ENCODE measurements around the gene SLC2A4RG. TPM values are rescaled to one million over a fixed set of nuclear protein-coding genes. Genes with fewer than 3 reads are reported as not detected.
"Not testable (repeated sequence)": the region's sequence is repeated elsewhere in the genome, so short reads cannot be mapped to it uniquely, and the experiment has no call there.

The SLC2A4RG gene
- total RNA-seq, 8 experiments from 2014 or later: 19.8 to 57.5 (median 36.4) TPM

- H3K27ac ChIP-seq: no peak overlapping the region
Observed at GRCh38 chr20:63774306-63774705, 34.7 kb downstream of the SLC2A4RG start.

DNA sequence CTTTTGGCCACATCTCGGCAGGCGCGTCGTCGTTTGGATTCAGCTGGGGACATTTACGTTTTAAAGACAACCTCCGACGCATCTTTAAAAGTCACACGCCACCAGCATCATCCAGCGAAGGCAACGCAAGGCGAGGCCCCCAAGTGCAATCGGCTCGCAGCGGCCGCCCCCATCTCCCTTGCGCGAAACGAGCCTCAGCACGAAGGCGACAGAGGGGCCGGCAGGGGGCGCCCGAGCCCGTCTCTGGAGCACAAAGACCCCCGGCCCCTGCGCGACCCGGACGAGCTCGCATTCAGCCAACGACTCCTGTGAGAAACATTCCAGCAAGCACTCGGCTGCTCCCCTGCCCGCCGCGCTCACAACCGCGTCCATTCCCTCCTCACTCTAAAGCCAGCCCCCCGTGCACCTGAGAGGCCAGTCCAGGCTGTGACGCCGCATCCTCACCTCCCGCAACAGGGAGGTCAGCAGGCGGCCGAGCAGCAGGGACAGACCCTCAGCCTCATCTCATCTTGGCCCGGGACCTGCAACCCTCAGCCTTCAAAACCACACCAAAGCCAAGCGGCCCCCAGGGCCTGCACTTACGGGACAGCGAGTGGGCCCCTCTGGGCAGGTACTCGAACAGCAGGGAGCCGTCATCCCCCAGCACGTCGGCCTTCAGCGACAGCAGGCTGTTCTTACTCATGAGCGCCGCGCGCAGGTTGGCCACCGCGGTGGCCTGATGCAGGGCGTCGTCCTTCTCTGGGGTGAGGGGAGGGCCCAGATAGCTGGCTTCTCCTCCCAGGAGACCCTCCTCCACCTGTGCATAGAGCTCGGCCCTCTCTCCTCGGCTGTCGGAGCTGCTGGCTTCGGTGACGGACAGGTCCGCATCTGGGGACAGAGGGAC is 35.8 kb downstream of the SLC2A4RG start:
- Histone ChIP-seq H3K4me1 (replicated peaks in 1 of 2) (peaks cover 23 to 31% of the 10 kb centered on the region in 2 donors), H3K27ac (peak overlapping the region; percentile 16 to 29), H3K4me3 (peak overlapping the region in 1 of 5 donors; percentile 13)
- in situ Hi-C loops (cut with MboI; ENCODE audit: low pct_unique_long_range_greater_than_20kb in 2 of 9, low sequenced_read_pairs in 9 of 9, unreplicated experiment in 9 of 9): no loop called here
- ATAC-seq (replicated peaks in 6 of 8): peak in 7 of 8 experiments; percentile 29 to 88 (median 73)
- WGBS, 10 experiments: 0 to 69% (median 24%) methylated on average over 1 to 16 of the region's 67 CpGs; no CpG with 5 or more reads in 6 of the 10 experiments

More at GRCh38 chr20:63774306-63774705, 34.7 kb downstream of the SLC2A4RG start:
- 80 to 100% (median 90%) methylated on average over 1 to 5 of the region's 15 CpGs; no CpG with 5 or more reads in 4 of the 10 experiments for WGBS, 10 experiments
- in situ Hi-C loops (cut with MboI; ENCODE audit: low pct_unique_long_range_greater_than_20kb in 2 of 9, low sequenced_read_pairs in 9 of 9, unreplicated experiment in 9 of 9): loop anchor here in 1 of 9 experiments (25.0 kb wide), 1 partner anchor 88 kb away; the partner anchor contains the start of genes ABHD16B and TPD52L2
- Histone ChIP-seq H3K4me3 (no peak overlapping the region), H3K4me1 (replicated peaks in 1 of 2) (peaks cover 26 to 39% of the 10 kb centered on the region in 2 donors)
- ATAC-seq (replicated peaks in 6 of 8): no peak

- H3K4me3 ChIP-seq; in situ Hi-C loops (cut with MboI; ENCODE audit: low pct_unique_long_range_greater_than_20kb in 2 of 9, low sequenced_read_pairs in 9 of 9, unreplicated experiment in 9 of 9); H3K27ac ChIP-seq; ATAC-seq (replicated peaks in 6 of 8): not testable (repeated sequence)
- H3K4me1 ChIP-seq (replicated peaks in 1 of 2): peaks cover 21 to 28% of the 10 kb centered on the region in 2 donors
- WGBS, 10 experiments: 80 to 100% (median 100%) methylated on average over 1 to 4 of the region's 23 CpGs; no CpG with 5 or more reads in 4 of the 10 experiments
Observed at GRCh38 chr20:63776875-63777274, 37.3 kb downstream of the SLC2A4RG start.

DNA sequence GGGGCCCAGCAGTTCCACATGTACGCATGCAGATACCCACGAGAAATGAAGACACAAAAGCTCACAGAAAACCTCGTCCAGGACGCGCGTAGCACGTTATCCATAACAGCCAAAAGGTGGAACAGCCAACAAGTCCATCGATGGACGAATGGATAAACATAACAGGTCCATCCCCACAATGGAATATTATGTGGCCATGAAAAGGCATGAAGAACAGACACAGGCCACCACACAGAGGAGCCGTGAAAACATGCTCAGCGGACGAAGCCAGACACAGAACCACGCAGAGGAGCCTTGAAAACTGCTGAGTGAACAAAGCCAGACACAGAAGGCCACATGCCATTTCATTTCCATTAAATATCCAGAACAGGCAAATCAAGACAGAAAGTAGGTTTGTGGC is 38.0 kb downstream of the SLC2A4RG start:
- Histone ChIP-seq H3K27ac (no peak overlapping the region), H3K4me1 (replicated peaks in 1 of 2) (peaks cover 16 to 21% of the 10 kb centered on the region in 2 donors), H3K4me3 (no peak overlapping the region)
- no peak for ATAC-seq (replicated peaks in 6 of 8)
- in situ Hi-C loops (cut with MboI; ENCODE audit: low pct_unique_long_range_greater_than_20kb in 2 of 9, low sequenced_read_pairs in 9 of 9, unreplicated experiment in 9 of 9): no loop called here
- 76 to 100% (median 96%) methylated on average over 1 to 11 of the region's 13 CpGs; no CpG with 5 or more reads in 1 of the 10 experiments for WGBS, 10 experiments

DNA sequence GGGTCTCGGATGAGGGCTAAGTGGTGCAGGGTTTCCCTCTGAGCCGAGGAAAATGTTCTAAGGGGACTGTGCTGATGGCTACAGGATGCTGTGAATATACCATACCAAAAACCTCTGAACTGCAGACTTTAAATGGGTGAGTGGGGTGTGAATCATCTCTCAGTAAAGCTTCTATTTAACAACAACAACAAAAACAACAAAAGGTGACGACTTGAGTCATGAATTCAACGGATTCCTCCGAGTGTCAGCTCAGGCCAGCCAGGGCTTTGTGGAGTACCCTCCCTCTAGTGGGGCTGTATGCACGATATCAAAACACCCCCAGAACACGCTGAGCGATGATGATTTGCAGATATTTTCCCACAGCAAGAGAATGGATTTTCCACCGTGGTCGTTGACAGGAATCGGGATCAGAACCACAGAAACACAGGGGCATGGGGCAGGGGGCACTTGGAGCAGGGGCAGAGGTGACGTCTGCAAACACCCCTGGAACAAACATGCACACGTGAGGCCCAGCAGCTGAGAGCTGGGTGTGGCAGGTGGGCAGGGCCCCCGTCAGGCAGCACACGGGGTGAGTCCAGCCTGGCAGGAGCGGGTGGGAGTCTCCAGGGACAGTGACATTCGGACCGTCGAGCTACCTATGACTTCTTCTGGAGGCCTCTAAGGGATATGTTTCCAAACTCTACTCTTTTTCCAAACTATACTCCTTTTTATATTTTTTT is 38.6 kb downstream of the SLC2A4RG start:
- WGBS, 10 experiments: 20 to 93% (median 43%) methylated on average over 1 to 9 of the region's 19 CpGs; no CpG with 5 or more reads in 5 of the 10 experiments
- Histone ChIP-seq H3K4me3 (no peak overlapping the region), H3K27ac (no peak overlapping the region), H3K4me1 (replicated peaks in 1 of 2) (peaks cover 10 to 15% of the 10 kb centered on the region in 2 donors)
- ATAC-seq (replicated peaks in 6 of 8): peak in 3 of 8 experiments; percentile 32 to 38 (median 36)
- in situ Hi-C loops (cut with MboI; ENCODE audit: low pct_unique_long_range_greater_than_20kb in 2 of 9, low sequenced_read_pairs in 9 of 9, unreplicated experiment in 9 of 9): no loop called here

GRCh38 chr20:63778857-63779256 is 39.3 kb downstream of the SLC2A4RG start:
- Histone ChIP-seq H3K4me3 (no peak overlapping the region), H3K4me1 (replicated peaks in 1 of 2) (peaks cover 7 to 12% of the 10 kb centered on the region in 2 donors), H3K27ac (no peak overlapping the region)
- 77 to 100% (median 87%) methylated on average over 3 to 6 of the region's 9 CpGs; no CpG with 5 or more reads in 2 of the 10 experiments for WGBS, 10 experiments
- in situ Hi-C loops (cut with MboI; ENCODE audit: low pct_unique_long_range_greater_than_20kb in 2 of 9, low sequenced_read_pairs in 9 of 9, unreplicated experiment in 9 of 9): no loop called here
- ATAC-seq (replicated peaks in 6 of 8): no peak

DNA sequence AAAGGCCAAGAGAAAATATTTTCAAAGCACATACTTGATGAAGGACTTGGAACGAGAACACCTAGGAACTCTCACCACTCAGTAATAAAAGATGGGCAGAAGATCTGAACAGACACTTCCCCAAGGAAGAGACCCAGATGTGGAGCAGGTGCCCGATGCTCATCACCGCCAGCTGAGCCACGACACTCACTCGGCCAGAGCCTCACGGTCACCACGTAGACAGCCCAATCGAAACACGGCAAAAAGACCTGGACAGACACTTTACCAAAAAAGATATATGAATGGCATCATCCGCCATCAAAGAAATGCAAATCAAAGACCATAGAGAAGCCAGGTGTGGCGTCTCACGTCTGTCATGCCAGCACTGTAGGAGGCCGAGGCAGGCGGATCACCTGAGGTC is 41.6 kb downstream of the SLC2A4RG start:
- WGBS, 10 experiments: 72 to 100% (median 84%) methylated on average over 1 to 8 of the region's 14 CpGs; no CpG with 5 or more reads in 1 of the 10 experiments
- H3K27ac ChIP-seq: no peak overlapping the region
- H3K4me1 ChIP-seq (replicated peaks in 1 of 2): peaks cover 0 to 6% of the 10 kb centered on the region in 2 donors
- H3K4me3 ChIP-seq: no peak overlapping the region
- ATAC-seq (replicated peaks in 6 of 8): no peak
- in situ Hi-C loops (cut with MboI; ENCODE audit: low pct_unique_long_range_greater_than_20kb in 2 of 9, low sequenced_read_pairs in 9 of 9, unreplicated experiment in 9 of 9): no loop called here

DNA sequence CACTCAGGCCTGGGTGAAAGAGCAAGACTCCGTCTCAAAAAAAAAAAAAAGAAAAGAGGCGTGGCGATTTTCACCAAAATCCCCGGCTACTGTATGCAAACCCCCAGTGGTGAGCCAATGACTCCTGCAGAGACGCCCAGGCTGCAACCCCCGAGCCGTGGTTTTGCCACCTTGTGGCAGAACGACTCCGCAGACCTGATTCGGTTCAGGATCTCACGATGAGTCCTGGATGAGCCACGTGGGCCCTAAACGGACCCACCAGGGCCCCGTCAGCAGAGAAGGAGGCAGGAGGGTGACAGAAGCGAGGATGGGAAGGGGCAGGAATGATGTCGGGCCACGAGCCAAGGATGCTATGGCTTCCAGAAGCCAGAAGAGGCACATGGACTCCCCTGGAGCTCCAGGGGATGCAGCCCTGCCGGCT is 42.5 kb downstream of the SLC2A4RG start:
- H3K4me3 ChIP-seq: no peak overlapping the region
- 27 to 100% (median 95%) methylated on average over 1 to 4 of the region's 18 CpGs; no CpG with 5 or more reads in 4 of the 10 experiments for whole genome bisulfite sequencing, 10 experiments
- in situ Hi-C loops (cut with MboI; ENCODE audit: low pct_unique_long_range_greater_than_20kb in 2 of 9, low sequenced_read_pairs in 9 of 9, unreplicated experiment in 9 of 9): no loop called here
- ATAC-seq (replicated peaks in 6 of 8): no peak
- H3K27ac ChIP-seq: no peak overlapping the region
- peaks cover 0 to 10% of the 10 kb centered on the region in 2 donors for H3K4me1 ChIP-seq (replicated peaks in 1 of 2)

DNA sequence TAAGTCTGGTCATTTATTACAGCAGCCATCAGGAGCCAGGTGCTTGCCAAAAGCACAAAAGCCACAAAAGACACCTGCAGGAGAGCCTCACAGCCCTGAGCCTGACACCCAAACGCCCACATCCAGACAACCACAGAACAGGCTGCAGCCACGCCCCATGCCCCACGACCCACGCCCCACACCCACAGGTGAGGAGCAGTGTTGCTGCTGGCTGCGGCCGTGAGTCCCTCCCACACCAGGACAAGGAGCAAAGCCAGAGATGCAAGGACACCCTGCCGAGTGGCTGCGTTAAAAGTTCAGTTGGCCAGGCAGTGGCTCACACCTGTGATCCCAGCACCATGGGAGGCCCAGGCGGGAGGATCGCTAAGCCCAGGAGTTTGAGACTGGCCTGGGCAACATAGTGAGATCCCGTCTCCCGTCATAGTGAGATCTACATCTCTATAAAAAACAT is 43.0 kb downstream of the SLC2A4RG start:
- in situ Hi-C loops (cut with MboI; ENCODE audit: low pct_unique_long_range_greater_than_20kb in 2 of 9, low sequenced_read_pairs in 9 of 9, unreplicated experiment in 9 of 9): no loop called here
- H3K27ac ChIP-seq: no peak overlapping the region
- peaks cover 0 to 10% of the 10 kb centered on the region in 2 donors for H3K4me1 ChIP-seq (replicated peaks in 1 of 2)
- no peak for ATAC-seq (replicated peaks in 6 of 8)
- no peak overlapping the region for H3K4me3 ChIP-seq
- WGBS, 10 experiments: 97 to 100% (median 100%) methylated on average over 1 to 7 of the region's 12 CpGs; no CpG with 5 or more reads in 7 of the 10 experiments

- H3K27ac ChIP-seq: no peak overlapping the region
- H3K4me1 ChIP-seq (replicated peaks in 1 of 2): peaks cover 0 to 10% of the 10 kb centered on the region in 2 donors
- WGBS, 10 experiments: 67 to 92% methylated on average over 2 of the region's 16 CpGs; no CpG with 5 or more reads in 8 of the 10 experiments
- no peak overlapping the region for H3K4me3 ChIP-seq
- no peak for ATAC-seq (replicated peaks in 6 of 8)
- in situ Hi-C loops (cut with MboI; ENCODE audit: low pct_unique_long_range_greater_than_20kb in 2 of 9, low sequenced_read_pairs in 9 of 9, unreplicated experiment in 9 of 9): no loop called here
Observed at GRCh38 chr20:63783970-63784369, 44.4 kb downstream of the SLC2A4RG start.

DNA sequence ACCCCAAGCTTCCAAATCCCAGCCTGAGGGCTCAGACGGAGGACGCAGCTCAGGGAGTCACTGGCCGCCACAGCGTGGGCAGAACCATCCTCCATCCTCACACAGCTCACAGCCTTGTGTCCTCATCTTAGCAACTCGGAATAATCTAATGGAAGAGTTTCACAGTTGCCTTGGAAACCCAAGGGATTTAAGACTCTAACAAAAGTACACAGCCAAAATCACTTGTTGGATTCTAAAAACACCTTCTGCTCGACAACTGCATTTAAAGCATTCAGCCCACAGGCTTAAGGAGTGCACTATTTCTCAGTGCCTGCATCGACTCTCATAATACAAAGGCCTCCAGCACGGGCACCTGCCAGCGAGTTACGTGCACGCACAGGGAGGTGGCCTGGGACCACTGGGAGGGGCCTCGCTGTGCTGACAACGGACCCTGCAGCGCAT is 46.1 kb downstream of the SLC2A4RG start:
- 0 to 89% (median 53%) methylated on average over 1 to 11 of the region's 14 CpGs; no CpG with 5 or more reads in 3 of the 10 experiments for WGBS, 10 experiments
- H3K27ac ChIP-seq: no peak overlapping the region
- ATAC-seq (replicated peaks in 6 of 8): peak in 5 of 8 experiments; percentile 25 to 71 (median 40)
- H3K4me3 ChIP-seq: no peak overlapping the region
- in situ Hi-C loops (cut with MboI; ENCODE audit: low pct_unique_long_range_greater_than_20kb in 2 of 9, low sequenced_read_pairs in 9 of 9, unreplicated experiment in 9 of 9): no loop called here
- H3K4me1 ChIP-seq (replicated peaks in 1 of 2): peaks cover 0 to 10% of the 10 kb centered on the region in 2 donors

DNA sequence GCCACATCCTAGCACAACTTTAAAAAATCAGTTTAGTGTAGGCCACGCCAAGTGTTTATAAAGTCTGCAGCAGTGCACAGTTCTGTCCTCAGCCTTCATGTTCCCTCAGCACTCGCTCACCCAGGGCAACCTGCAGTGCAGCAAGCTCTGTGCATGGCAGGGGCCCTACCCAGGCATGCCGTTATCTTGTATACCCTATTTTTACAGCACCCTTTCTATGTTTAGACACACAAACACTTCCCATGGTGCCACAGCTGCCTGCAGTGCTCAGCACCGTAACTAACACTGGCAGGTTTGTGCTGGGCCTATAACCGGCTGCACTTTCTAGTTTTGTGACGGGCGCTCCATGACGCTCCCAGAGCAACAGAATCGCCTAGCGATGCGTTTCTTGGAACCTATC is 47.7 kb downstream of the SLC2A4RG start:
- ATAC-seq (replicated peaks in 6 of 8): peak in 2 of 8 experiments; percentile 8 to 57
- Histone ChIP-seq H3K4me3 (no peak overlapping the region), H3K4me1 (replicated peaks in 1 of 2) (peaks cover 9 to 25% of the 10 kb centered on the region in 2 donors), H3K27ac (no peak overlapping the region)
- in situ Hi-C loops (cut with MboI; ENCODE audit: low pct_unique_long_range_greater_than_20kb in 2 of 9, low sequenced_read_pairs in 9 of 9, unreplicated experiment in 9 of 9): no loop called here
- 57 to 98% (median 91%) methylated on average over 2 to 10 of the region's 11 CpGs; no CpG with 5 or more reads in 4 of the 10 experiments for WGBS, 10 experiments

Measured in motor neuron (in vitro differentiated cells).